Neutrophil (primary cell): ENCODE data around the gene DEAF1.

ENCODE experiments used
- H3K27ac ChIP-seq: fragments of 200-600 bp; sonication (generic); 2 replicates; pipeline ENCODE4 v1.5.1; 2016; ENCODE audit warnings: mild to moderate bottlenecking, moderate library complexity
- H3K27me3 ChIP-seq: fragments of 200-600 bp; sonication (generic); 2 replicates; pipeline ENCODE4 v1.6.0; 2016; ENCODE audit warnings: mild to moderate bottlenecking
- H3K36me3 ChIP-seq: fragments of 200-600 bp; sonication (generic); 2 replicates; pipeline ENCODE4 v1.5.1; 2017
- H3K4me1 ChIP-seq, 2 experiments: fragments of 200-600 bp in 1 of 2; sonication (generic) in 1 of 2; 1 replicate in 1 of 2; 2 replicates in 1 of 2; pipeline versions ENCODE4 v1.5.1 to v1.6.1; 2013 to 2016; ENCODE audit warnings: low read depth in 1 of 2, low read length in 1 of 2, mild to moderate bottlenecking in 1 of 2, moderate library complexity in 1 of 2; ENCODE audit not compliant: control insufficient read depth in 1 of 2, insufficient read depth in 1 of 2
- H3K4me3 ChIP-seq, 2 experiments: fragments of 200-600 bp in 1 of 2; sonication (generic) in 1 of 2; 1 replicate in 1 of 2; 2 replicates in 1 of 2; pipeline ENCODE4 v1.5.1; 2013 to 2016; ENCODE audit warnings: low read depth in 1 of 2, low read length in 1 of 2, mild to moderate bottlenecking in 1 of 2, moderate library complexity in 1 of 2
- H3K9me3 ChIP-seq: fragments of 200-600 bp; sonication (generic); 2 replicates; pipeline ENCODE4 v1.5.1; 2016
- CTCF ChIP-seq: fragments of 200-600 bp; sonication (generic); IDR thresholded peaks from 2 replicates; pipeline ENCODE4 v1.5.1; 2016; ENCODE audit warnings: antibody characterized with exemption

DEAF1 gene

DNA sequence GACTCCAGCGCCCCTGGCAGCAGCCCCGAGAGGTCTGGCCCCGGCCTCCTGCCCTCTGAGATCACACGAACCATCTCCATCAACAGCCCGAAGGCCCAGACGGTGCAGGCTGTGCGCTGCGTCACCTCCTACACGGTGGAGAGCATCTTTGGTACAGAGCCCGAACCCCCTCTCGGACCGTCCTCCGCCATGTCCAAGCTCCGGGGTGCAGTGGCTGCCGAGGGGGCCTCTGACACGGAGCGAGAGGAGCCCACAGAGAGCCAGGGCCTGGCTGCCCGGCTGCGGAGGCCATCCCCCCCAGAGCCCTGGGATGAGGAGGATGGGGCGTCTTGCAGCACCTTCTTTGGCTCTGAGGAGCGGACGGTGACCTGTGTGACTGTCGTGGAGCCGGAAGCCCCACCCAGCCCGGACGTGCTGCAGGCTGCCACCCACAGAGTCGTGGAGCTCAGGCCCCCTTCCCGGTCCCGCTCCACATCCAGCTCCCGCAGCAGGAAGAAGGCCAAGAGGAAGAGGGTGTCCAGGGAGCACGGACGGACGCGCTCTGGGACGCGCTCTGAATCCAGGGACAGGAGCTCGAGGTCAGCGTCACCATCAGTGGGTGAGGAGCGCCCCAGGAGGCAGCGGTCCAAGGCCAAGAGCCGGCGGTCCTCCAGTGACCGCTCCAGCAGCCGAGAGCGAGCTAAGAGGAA, 86.9 kb downstream of the DEAF1 start:
- TF ChIP-seq CTCF: no peak
- H3K4me1 ChIP-seq: no peaks in the 10 kb centered on the region
- H3K27ac ChIP-seq: no peak overlapping the region
- H3K4me3 ChIP-seq: no peak overlapping the region
- no peaks in the 10 kb centered on the region for H3K27me3 ChIP-seq
- H3K9me3 ChIP-seq: no peaks in the 10 kb centered on the region
- H3K36me3 ChIP-seq: peaks cover 98% of the 10 kb centered on the region

- Histone ChIP-seq H3K27ac (no peak overlapping the region), H3K9me3 (no peaks in the 10 kb centered on the region), H3K36me3 (peaks cover 98% of the 10 kb centered on the region), H3K27me3 (no peaks in the 10 kb centered on the region), H3K4me3 (no peak overlapping the region), H3K4me1 (no peaks in the 10 kb centered on the region)
- TF ChIP-seq CTCF: no peak
Observed at GRCh38 chr11:607020-607780, 87.8 kb downstream of the DEAF1 start.

DNA sequence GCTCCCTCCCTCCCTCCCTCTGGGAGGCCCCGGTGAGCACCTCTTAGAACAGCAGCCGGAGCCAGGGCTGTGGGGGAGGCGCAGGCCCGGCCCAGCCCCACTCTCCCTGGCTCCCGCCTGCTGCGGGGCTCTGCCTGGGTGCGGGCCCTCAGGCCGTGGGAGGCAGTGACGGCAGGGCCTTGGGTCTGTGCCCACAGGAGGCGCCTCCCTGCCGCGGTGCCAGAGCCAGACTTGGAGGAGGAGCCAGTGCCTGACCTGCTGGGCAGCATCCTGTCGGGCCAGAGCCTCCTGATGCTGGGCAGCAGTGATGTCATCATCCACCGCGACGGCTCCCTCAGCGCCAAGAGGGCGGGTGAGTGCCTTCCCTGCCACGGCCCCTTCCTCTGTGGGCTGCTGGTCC, 88.8 kb downstream of the DEAF1 start:
- Histone ChIP-seq H3K27me3 (no peaks in the 10 kb centered on the region), H3K27ac (no peak overlapping the region), H3K4me1 (no peaks in the 10 kb centered on the region), H3K9me3 (no peaks in the 10 kb centered on the region), H3K4me3 (no peak overlapping the region), H3K36me3 (peaks cover 98% of the 10 kb centered on the region)
- no peak for TF ChIP-seq CTCF

- TF ChIP-seq CTCF: no peak
- Histone ChIP-seq H3K27ac (no peak overlapping the region), H3K27me3 (no peaks in the 10 kb centered on the region), H3K36me3 (peaks cover 98% of the 10 kb centered on the region), H3K4me3 (no peak overlapping the region), H3K4me1 (no peaks in the 10 kb centered on the region), H3K9me3 (no peaks in the 10 kb centered on the region)
Observed at GRCh38 chr11:605286-606129, 89.5 kb downstream of the DEAF1 start.

DNA sequence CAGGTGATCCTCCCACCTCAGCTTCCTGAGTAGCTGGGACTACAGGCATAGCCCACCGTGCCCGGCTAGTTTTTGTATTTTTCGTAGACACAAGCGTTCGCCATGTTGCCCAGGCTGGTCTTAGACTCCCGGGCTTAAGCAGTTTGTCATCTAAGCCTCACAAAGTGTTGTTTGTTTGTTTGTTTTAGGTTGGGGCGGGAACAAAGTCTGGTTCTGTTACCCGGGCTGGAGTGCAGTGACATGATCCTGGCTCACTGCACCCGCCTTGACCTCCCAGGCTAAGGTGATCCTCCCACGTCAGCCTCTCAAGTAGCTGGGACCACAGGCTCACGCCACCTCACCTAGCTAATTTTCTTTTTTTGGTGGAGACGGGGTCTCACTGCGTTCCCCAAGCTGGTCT, 91.9 kb downstream of the DEAF1 start:
- Histone ChIP-seq H3K27ac (no peak overlapping the region), H3K9me3 (no peaks in the 10 kb centered on the region), H3K4me3 (no peak overlapping the region), H3K4me1 (no peaks in the 10 kb centered on the region), H3K27me3 (no peaks in the 10 kb centered on the region), H3K36me3 (peaks cover 95% of the 10 kb centered on the region)
- TF ChIP-seq CTCF: no peak
